Loucy (cell line): ENCODE data around the gene OR4C12.
"Not testable (repeated sequence)": the region's sequence is repeated elsewhere in the genome, so short reads cannot be mapped to it uniquely, and the experiment has no call there.

ENCODE experiments used
- H2AFZ ChIP-seq: fragments of 200-600 bp; sonication (generic); 2 replicates; pipeline ENCODE4 v1.6.0; 2016; ENCODE audit warnings: antibody characterized with exemption, mild to moderate bottlenecking, low read length, moderate library complexity
- H3F3A ChIP-seq: fragments of 200-600 bp; 2 replicates; pipeline ENCODE4 v1.6.0; 2016; ENCODE audit warnings: antibody characterized with exemption, low read depth, mild to moderate bottlenecking
- H3K27me3 ChIP-seq: fragments of 200-600 bp; sonication (generic); 2 replicates; pipeline ENCODE4 v1.6.1; 2014; ENCODE audit warnings: low read length, mild to moderate bottlenecking; ENCODE audit not compliant: insufficient read depth, poor library complexity, severe bottlenecking
- H3K36me3 ChIP-seq: fragments of 200-600 bp; sonication (generic); 2 replicates; pipeline ENCODE4 v1.6.1; 2016; ENCODE audit warnings: low read length; ENCODE audit not compliant: insufficient read depth
- H3K4me1 ChIP-seq: fragments of 200-600 bp; sonication (generic); 2 replicates; pipeline ENCODE4 v1.5.1; 2014; ENCODE audit warnings: low read length, mild to moderate bottlenecking; ENCODE audit not compliant: insufficient read depth, poor library complexity, severe bottlenecking
- H3K4me2 ChIP-seq: fragments of 200-600 bp; sonication (generic); 2 replicates; pipeline ENCODE4 v1.6.0; 2014; ENCODE audit warnings: antibody characterized with exemption, low read length, low read depth, mild to moderate bottlenecking; ENCODE audit not compliant: poor library complexity, severe bottlenecking
- H3K4me3 ChIP-seq: fragments of 200-600 bp; sonication (generic); 2 replicates; pipeline ENCODE4 v1.5.1; 2014; ENCODE audit warnings: low read length, mild to moderate bottlenecking, mixed read lengths; ENCODE audit not compliant: poor library complexity, severe bottlenecking
- H3K79me2 ChIP-seq: fragments of 200-600 bp; sonication (generic); 2 replicates; pipeline ENCODE4 v1.6.1; 2014; ENCODE audit warnings: low read length; ENCODE audit not compliant: insufficient read depth
- H3K9ac ChIP-seq: fragments of 200-600 bp; sonication (generic); 2 replicates; pipeline ENCODE4 v1.6.0; 2014; ENCODE audit warnings: mild to moderate bottlenecking, low read depth, low read length, moderate library complexity; ENCODE audit not compliant: poor library complexity, severe bottlenecking
- H3K9me2 ChIP-seq: fragments of 200-600 bp; sonication (generic); replicated peaks from 2 replicates; pipeline ENCODE4 v1.6.1; 2016; ENCODE audit warnings: low read depth, low read length, mixed read lengths
- H3K9me3 ChIP-seq: fragments of 200-600 bp; sonication (generic); 2 replicates; pipeline ENCODE4 v1.6.1; 2014; ENCODE audit warnings: mild to moderate bottlenecking, antibody characterized with exemption, low read length, low read depth; ENCODE audit not compliant: insufficient read depth
- H4K20me1 ChIP-seq: fragments of 200-600 bp; sonication (generic); 2 replicates; pipeline ENCODE4 v1.6.0; 2014; ENCODE audit warnings: antibody characterized with exemption, low read length, mild to moderate bottlenecking; ENCODE audit not compliant: insufficient read depth, poor library complexity, severe bottlenecking
- CTCF ChIP-seq: fragments of 200-600 bp; sonication (generic); conservative IDR thresholded peaks from 2 replicates; pipeline ENCODE4 v1.5.1; 2014; ENCODE audit warnings: mild to moderate bottlenecking, antibody characterized with exemption, low read length
- EZH2phosphoT487 ChIP-seq: fragments of 200-600 bp; IDR thresholded peaks from 2 replicates; pipeline ENCODE4 v1.6.1; 2018; ENCODE audit warnings: antibody characterized with exemption, mild to moderate bottlenecking, moderate library complexity, borderline replicate concordance

Gene OR4C12

DNA sequence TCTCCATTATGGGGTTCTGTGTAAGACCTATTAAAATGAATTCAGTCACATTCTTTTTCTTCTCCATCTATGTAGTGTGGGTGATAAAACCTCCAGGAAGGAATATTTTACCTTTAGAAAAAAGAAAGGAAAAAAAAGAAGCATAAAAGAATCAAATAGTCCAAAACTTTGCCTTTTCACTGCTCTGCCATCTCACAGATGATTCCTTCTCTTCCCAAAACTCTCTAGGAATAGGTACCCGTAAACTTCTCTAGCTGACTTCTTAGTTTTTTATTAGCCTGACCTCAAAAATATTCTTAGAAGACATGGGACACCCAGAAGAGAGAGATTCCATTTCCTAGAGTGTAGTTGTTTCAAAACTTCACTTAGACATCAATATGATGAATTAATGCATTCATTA, at the start of gene OR4C12:
TSS of gene OR4C12 (minus strand) at position 101 of the 400 bp plus-strand sequence. CDS start at position 67, 34 bp downstream.
- H3K9me2 ChIP-seq, H3K4me2 ChIP-seq, H3K79me2 ChIP-seq, H3K4me1 ChIP-seq, H3K27me3 ChIP-seq, H3K4me3 ChIP-seq, H3F3A ChIP-seq, H3K9ac ChIP-seq, H3K9me3 ChIP-seq, H2AFZ ChIP-seq, H4K20me1 ChIP-seq, H3K36me3 ChIP-seq: not testable (repeated sequence)

DNA sequence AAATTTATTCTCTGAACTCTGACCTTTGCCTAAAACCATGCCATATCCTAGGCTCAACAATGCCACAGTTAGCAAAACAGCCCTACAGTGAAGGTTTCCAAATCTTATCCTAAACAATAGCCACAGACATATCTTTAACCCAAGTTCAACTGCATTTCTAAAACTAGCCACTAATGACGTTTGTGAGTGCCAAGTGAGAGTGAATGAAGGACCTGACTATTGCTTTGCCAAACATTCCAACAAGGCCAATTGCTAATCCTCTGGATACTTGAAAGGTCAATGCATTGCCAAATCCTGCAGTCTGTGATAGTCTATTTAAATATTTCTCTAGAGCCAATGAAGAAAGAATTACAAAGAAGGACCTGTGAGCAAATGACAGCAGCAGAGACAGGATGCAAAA, 47.9 kb upstream of the OR4C12 start:
- Histone ChIP-seq H3K36me3 (no peaks in the 10 kb centered on the region), H3K4me1 (no peaks in the 10 kb centered on the region), H3K9me2 (no peaks in the 10 kb centered on the region), H3K4me2 (no peak overlapping the region), H4K20me1 (no peaks in the 10 kb centered on the region), H3K9me3 (no peaks in the 10 kb centered on the region), H3K9ac (no peak overlapping the region), H3K79me2 (no peaks in the 10 kb centered on the region), H3F3A (no peaks in the 10 kb centered on the region), H2AFZ (no peak overlapping the region), H3K27me3 (no peaks in the 10 kb centered on the region), H3K4me3 (no peak overlapping the region)
- TF ChIP-seq CTCF (no peak), EZH2phosphoT487 (no peak)

- no peaks in the 10 kb centered on the region for H3K9me2 ChIP-seq
- no peaks in the 10 kb centered on the region for H3K4me1 ChIP-seq
- no peaks in the 10 kb centered on the region for H3K27me3 ChIP-seq
- no peak overlapping the region for H3K4me3 ChIP-seq
- H4K20me1 ChIP-seq = no peaks in the 10 kb centered on the region
- H3K36me3 ChIP-seq = no peaks in the 10 kb centered on the region
- H3K79me2 ChIP-seq = no peaks in the 10 kb centered on the region
- no peak overlapping the region for H3K4me2 ChIP-seq
- no peaks in the 10 kb centered on the region for H3K9me3 ChIP-seq
- TF ChIP-seq EZH2phosphoT487 (no peak), CTCF (peak; percentile 79)
- no peak overlapping the region for H3K9ac ChIP-seq
- H3F3A ChIP-seq = no peaks in the 10 kb centered on the region
- H2AFZ ChIP-seq = no peak overlapping the region
Observed at GRCh38 chr11:49995565-49995964, 13.2 kb upstream of the OR4C12 start.

DNA sequence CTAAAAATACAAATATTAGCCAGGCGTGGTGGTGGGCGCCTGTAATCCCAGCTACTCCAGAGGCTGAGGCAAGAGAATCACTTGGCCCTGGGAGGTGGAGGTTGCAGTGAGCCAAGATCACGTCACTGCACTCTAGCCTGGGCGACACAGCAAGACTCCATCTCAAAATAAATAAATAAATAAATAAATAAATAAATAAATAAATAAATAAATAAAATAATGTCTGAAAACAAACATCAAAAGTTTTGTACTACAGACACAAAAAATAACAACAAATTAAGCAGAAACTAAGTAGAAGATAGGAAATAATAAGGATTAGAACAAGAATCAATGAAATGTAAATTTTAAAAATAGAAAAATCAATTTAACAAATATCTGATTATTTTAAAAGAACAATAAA, 8.9 kb downstream of the OR4C12 start:
- not testable (repeated sequence) for H3K9ac ChIP-seq, H4K20me1 ChIP-seq, H3F3A ChIP-seq, H3K4me1 ChIP-seq, H3K9me3 ChIP-seq, H3K27me3 ChIP-seq, H3K4me3 ChIP-seq, H3K36me3 ChIP-seq, H3K4me2 ChIP-seq, H2AFZ ChIP-seq, H3K9me2 ChIP-seq, H3K79me2 ChIP-seq
